ENCODE results near the gene KIAA0825.

DNA sequence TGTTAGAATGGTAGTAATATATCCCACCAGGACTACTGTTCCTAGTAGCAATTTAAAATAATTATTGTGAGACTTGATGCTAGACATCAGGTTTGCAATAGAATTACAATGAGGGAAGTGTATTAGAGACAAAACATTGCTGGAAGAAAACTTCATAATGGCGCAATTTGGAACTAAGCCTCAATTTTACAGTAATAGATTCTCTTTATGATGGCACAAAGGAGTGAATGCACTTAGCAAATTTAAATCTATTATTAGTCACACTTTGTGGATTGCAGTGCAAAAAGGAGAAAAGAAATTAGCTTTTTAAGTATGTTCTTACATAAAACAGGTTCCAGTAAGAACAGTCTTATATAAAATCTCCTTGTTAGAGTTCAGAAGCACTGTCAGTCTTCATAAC lies 358.3 kb downstream of the KIAA0825 start:
- TF ChIP-seq, protein P1, sequence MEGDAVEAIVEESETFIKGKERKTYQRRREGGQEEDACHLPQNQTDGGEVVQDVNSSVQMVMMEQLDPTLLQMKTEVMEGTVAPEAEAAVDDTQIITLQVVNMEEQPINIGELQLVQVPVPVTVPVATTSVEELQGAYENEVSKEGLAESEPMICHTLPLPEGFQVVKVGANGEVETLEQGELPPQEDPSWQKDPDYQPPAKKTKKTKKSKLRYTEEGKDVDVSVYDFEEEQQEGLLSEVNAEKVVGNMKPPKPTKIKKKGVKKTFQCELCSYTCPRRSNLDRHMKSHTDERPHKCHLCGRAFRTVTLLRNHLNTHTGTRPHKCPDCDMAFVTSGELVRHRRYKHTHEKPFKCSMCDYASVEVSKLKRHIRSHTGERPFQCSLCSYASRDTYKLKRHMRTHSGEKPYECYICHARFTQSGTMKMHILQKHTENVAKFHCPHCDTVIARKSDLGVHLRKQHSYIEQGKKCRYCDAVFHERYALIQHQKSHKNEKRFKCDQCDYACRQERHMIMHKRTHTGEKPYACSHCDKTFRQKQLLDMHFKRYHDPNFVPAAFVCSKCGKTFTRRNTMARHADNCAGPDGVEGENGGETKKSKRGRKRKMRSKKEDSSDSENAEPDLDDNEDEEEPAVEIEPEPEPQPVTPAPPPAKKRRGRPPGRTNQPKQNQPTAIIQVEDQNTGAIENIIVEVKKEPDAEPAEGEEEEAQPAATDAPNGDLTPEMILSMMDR (IDR thresholded peaks at IDR 0.05): no peak
- no peak for TF ChIP-seq POLR2A (IDR thresholded peaks at IDR 0.05)

Data from testis (tissue), 2 donors.